C4-2B (cell line): Measurements from ENCODE around the gene CSE1L.
"Not testable (repeated sequence)": the region's sequence is repeated elsewhere in the genome, so short reads cannot be mapped to it uniquely, and the experiment has no call there.

Source experiments
- H3K27ac ChIP-seq: fragments of 450-650 bp; 2 replicates; pipeline ENCODE4 v1.5.1; 2017
- CTCF ChIP-seq: fragments of 450-650 bp; conservative IDR thresholded peaks from 2 replicates; pipeline ENCODE4 v1.5.1; 2017; ENCODE audit warnings: mild to moderate bottlenecking
- ZFX ChIP-seq: fragments of 450-650 bp; IDR thresholded peaks from 2 replicates; pipeline ENCODE4 v1.6.1; 2017

CSE1L gene

GRCh38 chr20:49043000-49043399 lies 3.1 kb upstream of the CSE1L start:
- H3K27ac ChIP-seq = no peak overlapping the region
- TF ChIP-seq ZFX (no peak), CTCF (no peak)

GRCh38 chr20:49045440-49046086 lies 549 bp upstream of the CSE1L start:
- TF ChIP-seq ZFX (no peak), CTCF (no peak)
- H3K27ac ChIP-seq = peak overlapping the region; percentile 97

GRCh38 chr20:49052334-49052733 lies 6.2 kb downstream of the CSE1L start:
- TF ChIP-seq ZFX (no peak), CTCF (no peak)
- no peak overlapping the region for H3K27ac ChIP-seq

- H3K27ac ChIP-seq = no peak overlapping the region
- TF ChIP-seq CTCF = no peak
- no peak for TF ChIP-seq ZFX
These were observed 8.0 kb downstream of the CSE1L start for GRCh38 chr20:49054056-49054643.

GRCh38 chr20:49063279-49063678 lies 17.2 kb downstream of the CSE1L start:
- H3K27ac ChIP-seq = no peak overlapping the region
- no peak for TF ChIP-seq CTCF
- no peak for TF ChIP-seq ZFX

GRCh38 chr20:49074521-49074920 lies 28.4 kb downstream of the CSE1L start:
- TF ChIP-seq CTCF = no peak
- TF ChIP-seq ZFX = no peak
- no peak overlapping the region for H3K27ac ChIP-seq

GRCh38 chr20:49078310-49078709 lies 32.2 kb downstream of the CSE1L start:
- TF ChIP-seq ZFX (no peak), CTCF (no peak)
- no peak overlapping the region for H3K27ac ChIP-seq

- not testable (repeated sequence) for H3K27ac ChIP-seq
These were observed 36.2 kb downstream of the CSE1L start for GRCh38 chr20:49082295-49082694.
